Choroid plexus epithelial cell (primary cell): ENCODE results near the gene ELFN1.

Source experiments
- DNase-seq: peaks from one replicate; pipeline ENCODE4 v3.0.0-alpha.2; 2010; ENCODE audit warnings: low read depth
- H3K4me3 ChIP-seq: 2 replicates; pipeline ENCODE4 v1.5.1; 2011; ENCODE audit warnings: low read depth, mild to moderate bottlenecking, control low read depth, low read length, moderate library complexity
- TF ChIP-seq, protein P1 (sequence below): conservative IDR thresholded peaks from 2 replicates; pipeline ENCODE4 v1.5.1; 2011; ENCODE audit warnings: low read depth, mild to moderate bottlenecking, control low read depth, inconsistent platforms, low read length, moderate library complexity

The ELFN1 gene

DNA sequence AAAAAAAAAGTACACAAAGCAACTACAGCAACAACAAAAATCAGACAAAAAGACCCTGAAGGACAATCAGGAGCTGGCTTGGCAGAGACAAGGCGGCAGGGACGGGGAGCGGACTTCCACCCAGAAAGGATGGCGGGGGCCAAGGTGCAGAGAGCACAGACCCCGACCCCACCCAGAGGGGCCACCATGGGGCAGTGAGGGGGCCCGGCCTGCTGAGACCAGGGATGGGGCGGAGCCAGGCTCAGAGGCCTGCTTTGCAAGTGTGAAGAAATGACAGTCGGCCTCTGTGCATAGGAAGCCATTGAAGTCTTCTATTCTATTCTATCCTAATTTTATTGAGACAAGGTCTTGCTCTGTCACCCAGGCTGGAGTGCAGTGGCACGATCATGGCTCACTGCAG lies 82.0 kb downstream of the ELFN1 start:
- no peak for DNase-seq
- TF ChIP-seq, protein P1, sequence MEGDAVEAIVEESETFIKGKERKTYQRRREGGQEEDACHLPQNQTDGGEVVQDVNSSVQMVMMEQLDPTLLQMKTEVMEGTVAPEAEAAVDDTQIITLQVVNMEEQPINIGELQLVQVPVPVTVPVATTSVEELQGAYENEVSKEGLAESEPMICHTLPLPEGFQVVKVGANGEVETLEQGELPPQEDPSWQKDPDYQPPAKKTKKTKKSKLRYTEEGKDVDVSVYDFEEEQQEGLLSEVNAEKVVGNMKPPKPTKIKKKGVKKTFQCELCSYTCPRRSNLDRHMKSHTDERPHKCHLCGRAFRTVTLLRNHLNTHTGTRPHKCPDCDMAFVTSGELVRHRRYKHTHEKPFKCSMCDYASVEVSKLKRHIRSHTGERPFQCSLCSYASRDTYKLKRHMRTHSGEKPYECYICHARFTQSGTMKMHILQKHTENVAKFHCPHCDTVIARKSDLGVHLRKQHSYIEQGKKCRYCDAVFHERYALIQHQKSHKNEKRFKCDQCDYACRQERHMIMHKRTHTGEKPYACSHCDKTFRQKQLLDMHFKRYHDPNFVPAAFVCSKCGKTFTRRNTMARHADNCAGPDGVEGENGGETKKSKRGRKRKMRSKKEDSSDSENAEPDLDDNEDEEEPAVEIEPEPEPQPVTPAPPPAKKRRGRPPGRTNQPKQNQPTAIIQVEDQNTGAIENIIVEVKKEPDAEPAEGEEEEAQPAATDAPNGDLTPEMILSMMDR: no peak
- H3K4me3 ChIP-seq: no peak overlapping the region

GRCh38 chr7:1752771-1753563 lies 82.9 kb downstream of the ELFN1 start:
- no peak for DNase-seq
- TF ChIP-seq, protein P1: no peak

DNA sequence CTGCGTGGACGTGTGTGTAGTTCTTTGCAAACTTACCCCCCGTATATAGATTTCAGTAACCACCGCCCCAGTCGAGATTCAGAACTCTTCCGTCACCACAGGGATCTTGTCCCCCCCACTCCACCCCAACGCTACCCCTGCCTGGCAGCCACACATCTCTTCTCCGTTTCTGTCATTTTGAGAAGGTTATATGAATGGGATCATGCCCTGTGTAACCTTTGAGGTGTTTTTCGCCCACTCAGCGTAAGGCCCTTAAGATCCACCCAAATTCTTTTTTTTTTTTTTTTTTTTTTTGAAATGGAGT lies 83.4 kb downstream of the ELFN1 start:
- TF ChIP-seq, protein P1: no peak
- no peak for DNase-seq
- H3K4me3 ChIP-seq: no peak overlapping the region

More at GRCh38 chr7:1752771-1753563, 82.9 kb downstream of the ELFN1 start:
- no peak overlapping the region for H3K4me3 ChIP-seq

DNA sequence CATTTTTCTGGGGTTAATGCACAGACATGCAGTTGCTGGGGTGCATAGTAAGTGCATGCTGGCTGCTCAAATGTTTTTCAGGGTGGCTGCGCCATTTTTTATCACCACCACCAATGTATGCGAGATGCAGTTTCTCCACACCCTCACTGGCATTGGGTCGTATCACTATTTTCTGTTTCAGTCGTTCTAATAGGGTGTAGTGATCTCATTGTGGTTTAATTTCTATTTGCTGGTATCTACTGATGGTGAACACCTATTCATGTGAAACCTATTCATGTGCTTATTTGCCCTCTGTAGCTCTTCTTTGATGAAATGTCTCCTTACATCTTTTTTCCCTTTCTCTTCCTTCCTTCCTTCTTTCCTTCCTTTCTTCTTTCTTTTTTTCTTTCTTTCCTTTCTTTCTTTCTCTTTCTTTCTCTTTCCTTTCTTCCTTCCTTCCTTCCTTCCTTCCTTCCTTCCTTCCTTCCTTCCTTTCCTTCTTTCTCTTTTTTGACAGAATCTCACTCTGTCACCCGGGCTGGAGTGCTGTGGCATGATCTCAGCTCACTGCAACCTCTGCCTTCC lies 84.3 kb downstream of the ELFN1 start:
- DNase-seq: no peak
- TF ChIP-seq, protein P1: no peak
- no peak overlapping the region for H3K4me3 ChIP-seq

- no peak overlapping the region for H3K4me3 ChIP-seq
- TF ChIP-seq, protein P1: no peak
- DNase-seq: no peak
Observed at GRCh38 chr7:1755783-1756625, 85.9 kb downstream of the ELFN1 start.

DNA sequence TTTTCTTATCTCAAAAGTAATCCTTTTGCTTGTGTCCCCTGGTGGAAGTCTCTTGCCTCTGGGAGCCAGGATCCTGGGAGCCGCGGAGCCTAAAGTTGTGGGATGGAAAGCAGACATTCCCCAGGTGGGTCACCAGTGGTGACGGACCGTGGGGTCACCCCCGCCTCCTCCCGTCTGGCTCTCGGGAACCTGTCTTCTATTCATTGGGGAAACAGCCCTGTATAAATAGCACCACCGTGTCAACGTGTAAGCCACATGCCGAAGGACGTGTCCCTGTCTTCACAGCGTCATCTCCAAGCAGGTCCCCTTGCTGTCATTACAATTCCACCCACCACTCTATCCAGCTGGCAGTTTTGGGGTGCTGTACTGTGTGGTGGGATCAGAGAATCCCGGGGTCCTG lies 87.5 kb downstream of the ELFN1 start:
- TF ChIP-seq, protein P1: no peak
- DNase-seq: no peak
- H3K4me3 ChIP-seq: no peak overlapping the region
